ENCODE measurements around the gene ACER2. TPM values are rescaled to one million over a fixed set of nuclear protein-coding genes. Genes with fewer than 3 reads are reported as not detected.

ACER2 gene
- total RNA-seq, 1 donor from 2014 or later: 0.70 TPM

DNA sequence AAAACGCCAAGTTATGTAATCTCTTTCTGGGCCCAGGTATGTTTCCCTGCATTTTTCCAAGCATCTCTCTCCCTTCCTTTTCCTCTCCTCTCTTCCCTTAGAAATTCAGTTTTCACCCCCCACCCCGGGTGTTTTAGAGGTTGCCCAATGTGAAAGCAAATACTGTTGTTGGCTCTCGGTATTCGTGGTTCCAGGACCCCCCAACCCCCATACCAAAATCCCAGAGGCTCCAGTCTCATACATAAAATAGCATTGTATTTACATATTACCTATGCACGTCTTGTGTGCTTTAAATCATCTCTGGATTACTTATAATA, 48.8 kb downstream of the ACER2 start:
- DNase-seq (ENCODE audit: extremely low spot score, unreplicated experiment): no peak
- H3K4me3 Mint-ChIP-seq (ENCODE audit: unreplicated experiment): peak overlapping the region; percentile 44
- H3K27ac Mint-ChIP-seq (ENCODE audit: unreplicated experiment): no peak overlapping the region
- no peaks in the 10 kb centered on the region for H3K9me3 Mint-ChIP-seq (ENCODE audit: unreplicated experiment)
- TF ChIP-seq CTCF (IDR thresholded peaks at IDR 0.05): no peak
- peaks cover 4% of the 10 kb centered on the region for H3K27me3 Mint-ChIP-seq (ENCODE audit: unreplicated experiment)
- peaks cover 8% of the 10 kb centered on the region for H3K4me1 Mint-ChIP-seq (ENCODE audit: unreplicated experiment)
- no peaks in the 10 kb centered on the region for H3K36me3 Mint-ChIP-seq (ENCODE audit: unreplicated experiment)

- TF ChIP-seq CTCF (IDR thresholded peaks at IDR 0.05): no peak
- DNase-seq (ENCODE audit: extremely low spot score, unreplicated experiment): no peak
Measured at GRCh38 chr9:19460243-19460642, 51.4 kb downstream of the ACER2 start.

DNA sequence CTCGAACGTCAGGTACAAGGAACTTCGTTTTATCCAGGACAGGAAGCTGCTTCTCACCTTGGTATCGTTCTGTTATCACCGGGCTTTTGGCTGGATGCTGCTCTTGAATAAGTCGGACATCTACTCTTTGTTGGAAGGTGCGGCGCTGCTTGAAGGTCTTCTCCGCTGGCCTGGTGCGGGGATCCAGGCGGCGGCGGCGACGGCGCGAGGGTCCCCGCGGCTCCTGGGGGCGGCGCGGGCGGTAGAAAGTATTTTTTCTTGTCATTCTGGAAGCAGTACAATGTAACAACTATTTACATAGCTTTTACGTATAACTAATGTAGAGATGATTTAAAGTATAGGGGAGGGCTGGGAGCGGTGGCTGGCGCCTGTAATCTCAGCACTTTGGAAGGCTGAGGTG, 52.3 kb downstream of the ACER2 start:
- DNase-seq (ENCODE audit: extremely low spot score, unreplicated experiment): no peak
- Mint-ChIP-seq H3K4me3 (ENCODE audit: unreplicated experiment) (no peak overlapping the region), H3K9me3 (ENCODE audit: unreplicated experiment) (no peaks in the 10 kb centered on the region), H3K27ac (ENCODE audit: unreplicated experiment) (no peak overlapping the region), H3K36me3 (ENCODE audit: unreplicated experiment) (no peaks in the 10 kb centered on the region), H3K27me3 (ENCODE audit: unreplicated experiment) (peaks cover 4% of the 10 kb centered on the region), H3K4me1 (ENCODE audit: unreplicated experiment) (peaks cover 10% of the 10 kb centered on the region)
- no peak for TF ChIP-seq CTCF (IDR thresholded peaks at IDR 0.05)

More at GRCh38 chr9:19460243-19460642, 51.4 kb downstream of the ACER2 start:
- H3K4me3 Mint-ChIP-seq (ENCODE audit: unreplicated experiment): no peak overlapping the region
- peaks cover 4% of the 10 kb centered on the region for H3K27me3 Mint-ChIP-seq (ENCODE audit: unreplicated experiment)
- no peaks in the 10 kb centered on the region for H3K36me3 Mint-ChIP-seq (ENCODE audit: unreplicated experiment)
- H3K9me3 Mint-ChIP-seq (ENCODE audit: unreplicated experiment): no peaks in the 10 kb centered on the region
- peaks cover 10% of the 10 kb centered on the region for H3K4me1 Mint-ChIP-seq (ENCODE audit: unreplicated experiment)
- no peak overlapping the region for H3K27ac Mint-ChIP-seq (ENCODE audit: unreplicated experiment)

GRCh38 chr9:19464061-19464763, 55.4 kb downstream of the ACER2 start:
- Mint-ChIP-seq H3K4me1 (ENCODE audit: unreplicated experiment) (peaks cover 2% of the 10 kb centered on the region), H3K27me3 (ENCODE audit: unreplicated experiment) (peaks cover 5% of the 10 kb centered on the region), H3K9me3 (ENCODE audit: unreplicated experiment) (no peaks in the 10 kb centered on the region), H3K27ac (ENCODE audit: unreplicated experiment) (no peak overlapping the region), H3K4me3 (ENCODE audit: unreplicated experiment) (peak overlapping the region; percentile 66), H3K36me3 (ENCODE audit: unreplicated experiment) (no peaks in the 10 kb centered on the region)
- no peak for DNase-seq (ENCODE audit: extremely low spot score, unreplicated experiment)
- TF ChIP-seq CTCF (IDR thresholded peaks at IDR 0.05): no peak

DNA sequence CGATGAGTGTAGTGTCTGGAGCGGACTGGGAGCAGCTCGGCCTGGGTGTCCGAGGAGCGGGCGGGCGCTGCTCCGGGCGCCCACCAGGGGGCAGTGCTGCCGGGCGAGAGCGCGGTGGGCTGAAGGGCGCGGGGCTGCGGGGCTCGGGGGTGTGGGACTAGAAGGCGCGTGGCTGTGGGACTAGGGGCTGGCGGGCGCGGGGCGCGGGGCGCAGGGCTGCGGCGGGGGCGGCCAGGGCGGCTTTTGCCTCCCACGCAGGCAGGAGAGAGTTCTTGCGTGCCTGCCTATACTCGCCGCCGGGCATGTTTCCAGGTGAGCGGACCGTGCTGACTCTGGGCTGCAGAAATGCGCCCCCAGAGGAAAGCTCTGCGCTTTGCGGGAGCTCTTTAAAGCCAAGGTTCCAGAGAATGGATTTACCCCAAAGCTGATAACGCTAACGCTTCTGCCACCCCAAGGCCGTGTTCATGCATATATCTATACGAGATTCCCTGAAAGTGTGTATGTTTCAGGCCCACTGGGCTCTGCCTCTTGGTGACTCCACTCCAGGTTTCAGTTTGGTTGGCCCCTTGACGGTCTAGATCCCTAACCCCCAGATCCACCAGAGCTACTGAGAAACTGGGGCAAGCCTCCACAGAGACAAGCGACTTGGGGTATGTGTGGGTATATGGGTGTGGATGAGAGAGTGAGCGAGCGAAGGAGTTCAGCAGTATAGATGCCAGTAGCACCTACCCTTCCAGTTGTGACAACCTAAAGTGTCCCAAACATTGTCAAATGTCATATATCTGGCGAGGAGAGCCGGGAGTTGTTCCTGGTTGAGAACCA, 56.2 kb downstream of the ACER2 start:
- H3K9me3 Mint-ChIP-seq (ENCODE audit: unreplicated experiment): no peaks in the 10 kb centered on the region
- peak; percentile 88 for DNase-seq (ENCODE audit: extremely low spot score, unreplicated experiment)
- no peak overlapping the region for H3K27ac Mint-ChIP-seq (ENCODE audit: unreplicated experiment)
- H3K36me3 Mint-ChIP-seq (ENCODE audit: unreplicated experiment): no peaks in the 10 kb centered on the region
- TF ChIP-seq CTCF (IDR thresholded peaks at IDR 0.05): peak; percentile 80
- peak overlapping the region; percentile 66 for H3K4me3 Mint-ChIP-seq (ENCODE audit: unreplicated experiment)
- H3K4me1 Mint-ChIP-seq (ENCODE audit: unreplicated experiment): peaks cover 2% of the 10 kb centered on the region
- H3K27me3 Mint-ChIP-seq (ENCODE audit: unreplicated experiment): peaks cover 9% of the 10 kb centered on the region

Measured in osteocyte (in vitro differentiated cells).